Right ventricle myocardium superior (tissue), 1 donor: ENCODE results near the gene PARD3. TPM values are rescaled to one million over a fixed set of nuclear protein-coding genes. Genes with fewer than 3 reads are reported as not detected.
"Not testable (repeated sequence)": the region's sequence is repeated elsewhere in the genome, so short reads cannot be mapped to it uniquely, and the experiment has no call there.

Source experiments
- ATAC-seq: fragments of 200-7000 bp; cut with Tn5 transposase; one replicate; pipeline ENCODE4 v1.9.1; 2020; ENCODE audit warnings: mild to moderate bottlenecking; ENCODE audit not compliant: poor library complexity
- DNase-seq: peaks from one replicate; pipeline ENCODE4 v3.0.0-alpha.2; 2020
- intact Hi-C: fragments of 100-400 bp; cut with DNase I; formaldehyde crosslinking; loops from one replicate; pipeline ENCODE4 v1.11.2; 2022
- total RNA-seq: library from RNA; stranded (reverse); fragmentation: NEBNext Ultra II Directional; extraction: Animal tissue kit (Norgen Biotek cat#: 25700); gene quantifications from one replicate; pipeline ENCODE4 v1.2.1, GENCODE V29; 2021
- donor health status: DM: no; HTN: yes; CAD: no; lungs with severe emphysema.

PARD3 gene
- total RNA-seq, 1 donor from 2014 or later: 33.5 TPM

GRCh38 chr10:34656661-34657060, 158.4 kb downstream of the PARD3 start:
- ATAC-seq: no peak
- DNase-seq: no peak
- intact Hi-C loops: loop anchor here (10.0 kb wide), 1 partner anchor 308 kb away; no protein-coding TSS in a partner anchor

GRCh38 chr10:34655286-34656170, 159.6 kb downstream of the PARD3 start:
- DNase-seq (no peak), ATAC-seq (peak; percentile 35)
- intact Hi-C loops: loop anchor here (10.0 kb wide), 1 partner anchor 309 kb away; no protein-coding TSS in a partner anchor

GRCh38 chr10:34654211-34654610, 160.9 kb downstream of the PARD3 start:
- ATAC-seq (no peak), DNase-seq (no peak)
- intact Hi-C loops: loop anchor here (10.0 kb wide), 1 partner anchor 311 kb away; no protein-coding TSS in a partner anchor

- no peak for ATAC-seq
- DNase-seq: no peak
- intact Hi-C loops: loop anchor here (10.0 kb wide), 1 partner anchor 311 kb away; no protein-coding TSS in a partner anchor
Observed at GRCh38 chr10:34653530-34653929, 161.6 kb downstream of the PARD3 start.

GRCh38 chr10:34651416-34652195, 163.5 kb downstream of the PARD3 start:
- intact Hi-C loops: loop anchor here (10.0 kb wide), 1 partner anchor 313 kb away; no protein-coding TSS in a partner anchor
- DNase-seq: no peak
- ATAC-seq: peak; percentile 23

GRCh38 chr10:34650156-34650555, 164.9 kb downstream of the PARD3 start:
- intact Hi-C loops: loop anchor here (10.0 kb wide), 1 partner anchor 315 kb away; no protein-coding TSS in a partner anchor
- ATAC-seq (no peak), DNase-seq (no peak)

GRCh38 chr10:34649385-34649784, 165.7 kb downstream of the PARD3 start:
- DNase-seq (no peak), ATAC-seq (no peak)
- intact Hi-C loops: no loop called here

- ATAC-seq (no peak), DNase-seq (no peak)
- intact Hi-C loops: no loop called here
Observed at GRCh38 chr10:34648919-34649318, 166.2 kb downstream of the PARD3 start.

- ATAC-seq: peak; percentile 65
- no peak for DNase-seq
- intact Hi-C loops: no loop called here
Observed at GRCh38 chr10:34647875-34648865, 166.9 kb downstream of the PARD3 start.

- ATAC-seq: peak; percentile 42
- no peak for DNase-seq
- intact Hi-C loops: no loop called here
Observed at GRCh38 chr10:34647160-34647559, 167.9 kb downstream of the PARD3 start.

GRCh38 chr10:34646331-34646730, 168.8 kb downstream of the PARD3 start:
- intact Hi-C loops: no loop called here
- ATAC-seq: no peak
- no peak for DNase-seq

GRCh38 chr10:34644815-34645214, 170.3 kb downstream of the PARD3 start:
- DNase-seq, ATAC-seq, intact Hi-C loops: not testable (repeated sequence)

- DNase-seq: peak; percentile 47
- no peak for ATAC-seq
- intact Hi-C loops: no loop called here
Observed at GRCh38 chr10:34644224-34644623, 170.9 kb downstream of the PARD3 start.

- ATAC-seq (no peak), DNase-seq (no peak)
- intact Hi-C loops: no loop called here
Observed at GRCh38 chr10:34643620-34644019, 171.5 kb downstream of the PARD3 start.

- DNase-seq (no peak), ATAC-seq (no peak)
- intact Hi-C loops: no loop called here
Observed at GRCh38 chr10:34641913-34642558, 173.1 kb downstream of the PARD3 start.

- ATAC-seq: no peak
- intact Hi-C loops: no loop called here
- DNase-seq: no peak
Observed at GRCh38 chr10:34641147-34641912, 173.8 kb downstream of the PARD3 start.
